Measurements from ENCODE around the gene AMD1.

GRCh38 chr6:110849781-110850180 lies 24.8 kb upstream of the AMD1 start:
- no peak for TF ChIP-seq POLR2A (IDR thresholded peaks at IDR 0.05)
- TF ChIP-seq CTCF (IDR thresholded peaks at IDR 0.05), result no peak
